Stimulated activated CD4-positive, alpha-beta T cell treated with anti-CD3 and anti-CD28 coated beads, Interleukin-1b, Interleukin-23, amount 100 ng/mL, for 4 hours (primary cell): Measurements from ENCODE around the gene CLBA1.

Experiments used
- DNase-seq, 2 donors: peaks; one replicate each; pipeline ENCODE4 v3.0.0-alpha.2; 2020; ENCODE audit warnings: low read depth in 2 of 2

Gene CLBA1

DNA sequence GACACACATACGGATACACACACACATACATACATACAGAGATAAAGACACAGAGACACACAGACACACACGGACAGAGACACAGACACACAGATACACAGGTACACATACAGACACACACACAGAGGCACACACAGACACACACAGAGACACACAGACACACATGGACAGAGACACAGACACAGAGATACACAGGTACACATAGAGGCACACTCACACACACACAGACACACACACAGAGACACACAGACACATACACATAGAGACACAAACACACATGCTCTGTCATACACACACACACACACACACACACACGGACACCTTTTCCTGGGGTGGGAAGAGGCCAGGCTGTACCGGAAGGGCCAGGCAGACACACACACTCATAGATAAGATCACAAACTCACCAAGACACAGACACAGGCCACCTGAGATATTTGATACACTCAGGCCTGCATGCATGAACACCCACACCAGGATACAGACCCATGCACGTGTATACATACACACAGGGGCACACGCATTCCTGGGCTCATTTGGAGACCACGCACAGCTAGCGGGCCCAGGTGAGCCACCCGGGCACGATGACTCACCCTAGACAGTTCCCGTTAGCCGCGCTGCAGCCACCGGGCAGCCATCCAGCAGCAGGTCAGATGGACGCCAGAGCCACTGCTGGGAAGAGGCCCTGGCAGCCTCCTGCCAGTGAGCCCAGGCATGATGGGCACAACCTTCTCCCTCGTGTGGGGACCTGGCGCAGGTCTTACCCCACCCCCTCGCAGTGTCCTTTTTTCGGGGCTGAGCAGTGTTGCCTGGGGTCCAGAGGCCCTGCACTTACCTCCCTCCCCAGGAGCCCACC is 5.6 kb upstream of the CLBA1 start:
- no peak for DNase-seq

DNA sequence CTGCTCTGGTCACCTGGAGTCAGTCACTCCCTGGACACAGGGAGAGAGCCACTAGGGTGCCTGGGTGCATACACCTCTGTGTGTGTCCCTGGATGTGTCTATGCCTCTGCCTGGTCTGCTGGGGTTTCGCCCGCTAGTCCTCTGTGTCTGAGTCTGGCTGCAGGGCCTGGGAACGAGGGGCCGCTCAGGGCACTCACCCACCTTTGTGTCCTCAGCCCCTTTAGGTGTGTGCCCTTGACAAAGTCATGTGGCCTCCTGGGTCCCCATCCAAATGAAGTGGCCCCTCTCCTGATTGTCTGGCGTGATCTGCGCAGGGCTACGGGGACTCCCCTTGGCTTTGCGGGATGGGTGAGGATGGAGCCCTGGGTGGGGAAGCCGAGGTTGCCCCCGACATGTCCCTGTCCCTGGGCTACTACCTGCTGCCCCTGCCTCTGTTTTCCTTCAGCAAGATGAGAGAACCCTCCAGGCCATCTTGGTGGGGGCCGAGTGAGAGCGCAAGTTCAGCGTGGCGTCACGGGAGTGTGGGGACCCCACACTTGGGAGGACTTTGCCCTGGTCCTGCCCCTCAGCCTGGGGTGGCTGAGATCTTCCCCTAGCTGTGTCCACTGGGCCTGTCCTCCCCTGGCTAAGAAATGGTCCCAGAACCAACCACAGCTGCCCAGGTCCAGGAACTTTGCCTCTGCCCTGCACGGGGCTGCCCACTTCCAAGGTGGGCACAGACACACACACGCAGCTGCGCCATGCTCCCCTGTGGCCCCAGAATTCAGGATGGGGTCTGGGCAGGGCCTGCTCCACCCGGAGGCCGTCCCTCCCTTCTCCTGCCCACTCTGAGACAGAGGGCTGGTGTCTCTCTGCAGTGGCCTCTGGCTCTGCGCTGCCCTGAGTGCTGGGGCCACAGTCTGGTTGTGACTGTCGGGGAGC is 4.7 kb upstream of the CLBA1 start:
- DNase-seq: no peak

DNA sequence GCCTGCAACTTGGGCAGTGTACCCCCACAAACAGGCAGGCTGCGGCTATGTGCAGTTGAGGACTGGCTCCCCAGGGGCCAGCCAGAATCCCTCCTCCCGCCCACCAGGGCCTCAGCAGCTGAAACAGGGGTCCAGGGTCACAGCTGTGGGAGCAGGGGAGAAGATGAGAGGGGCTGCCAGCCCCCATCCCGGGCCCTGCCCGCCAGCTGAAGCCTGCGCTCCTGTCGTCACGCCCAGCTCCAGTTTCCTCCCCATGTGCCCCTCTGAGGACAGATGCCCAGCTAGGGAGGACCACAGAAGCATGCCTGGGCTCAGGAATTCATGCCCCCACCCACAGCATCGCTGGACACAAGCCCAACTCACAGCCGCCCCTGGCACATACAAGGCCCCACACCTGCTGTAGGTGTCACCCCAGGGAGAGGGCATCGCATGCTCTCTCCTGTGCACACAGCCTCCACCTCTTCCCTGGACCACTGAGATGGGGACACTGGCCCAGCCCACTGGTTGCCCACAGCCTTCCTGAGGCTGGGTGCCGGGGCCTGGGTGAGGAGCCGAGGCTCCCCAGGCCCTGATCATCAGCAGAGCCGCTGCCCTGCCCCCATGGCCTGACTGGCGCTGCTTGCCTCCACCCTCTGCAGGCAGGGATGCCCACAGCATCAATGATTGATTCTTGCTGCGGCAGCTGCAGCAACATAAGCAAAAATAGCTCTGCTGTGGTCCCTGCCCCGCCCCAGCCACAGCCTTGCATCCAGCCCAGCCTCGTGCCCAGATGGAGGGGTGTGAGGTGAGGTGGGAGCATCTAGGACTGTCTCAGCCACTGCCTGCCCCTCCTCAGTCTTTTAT is 3.7 kb upstream of the CLBA1 start:
- no peak for DNase-seq

DNA sequence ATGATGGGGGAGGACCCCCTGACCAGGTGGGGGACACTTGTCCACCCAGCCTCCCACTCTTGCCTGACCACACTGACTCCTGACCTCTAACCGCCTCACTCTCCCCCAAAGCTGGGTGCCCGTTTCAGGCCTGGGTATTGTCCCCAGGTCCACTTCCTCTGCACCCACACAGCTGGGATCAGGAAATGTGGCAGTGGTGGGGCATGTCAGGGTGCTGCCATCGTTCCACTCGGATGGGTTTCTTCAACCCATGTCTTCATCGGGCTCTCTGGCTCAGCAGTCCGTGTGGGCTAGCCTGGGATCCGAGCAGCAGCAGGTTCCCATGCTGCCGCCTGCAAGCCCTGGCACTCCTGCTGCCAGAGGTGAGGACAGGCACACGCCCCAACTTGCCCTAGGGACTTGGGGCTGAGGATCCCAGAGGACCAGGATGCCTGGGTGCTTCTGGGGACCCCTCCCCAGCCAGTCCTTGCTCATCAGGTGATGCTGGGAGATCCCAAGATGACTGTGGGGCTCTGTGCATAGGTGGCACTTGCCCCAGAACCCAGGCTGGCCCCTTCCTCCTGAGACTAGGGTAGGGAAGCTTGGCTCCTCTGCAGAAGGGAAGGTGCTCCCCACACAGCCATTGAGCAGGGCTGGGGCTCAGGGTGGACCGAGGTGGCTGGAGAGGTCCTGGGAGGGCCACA is 2.9 kb upstream of the CLBA1 start:
- no peak for DNase-seq

DNA sequence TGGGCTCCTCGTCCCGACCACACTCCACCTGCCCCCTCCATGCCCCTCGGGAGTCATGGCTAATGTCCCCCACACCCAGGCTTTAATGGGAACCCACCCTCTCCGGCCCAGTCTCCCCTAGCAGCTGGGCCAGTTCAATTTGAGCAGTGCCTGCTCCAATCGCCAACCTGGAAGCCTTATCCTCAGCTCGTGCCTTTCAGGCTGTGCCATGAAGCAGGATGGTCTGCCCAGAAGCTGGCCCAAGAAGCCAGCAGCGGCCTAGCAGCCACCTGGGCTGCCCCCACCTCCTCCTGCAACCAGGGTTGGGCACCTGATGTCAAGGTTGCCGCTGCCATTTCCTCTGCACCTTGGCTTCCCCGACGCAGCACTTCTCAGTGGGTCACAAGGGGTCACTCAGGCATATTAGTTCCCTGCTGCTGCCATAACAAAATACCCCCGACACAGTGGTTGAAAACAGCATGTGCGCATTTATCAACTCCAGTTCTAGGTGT is 2.3 kb upstream of the CLBA1 start:
- no peak for DNase-seq

DNA sequence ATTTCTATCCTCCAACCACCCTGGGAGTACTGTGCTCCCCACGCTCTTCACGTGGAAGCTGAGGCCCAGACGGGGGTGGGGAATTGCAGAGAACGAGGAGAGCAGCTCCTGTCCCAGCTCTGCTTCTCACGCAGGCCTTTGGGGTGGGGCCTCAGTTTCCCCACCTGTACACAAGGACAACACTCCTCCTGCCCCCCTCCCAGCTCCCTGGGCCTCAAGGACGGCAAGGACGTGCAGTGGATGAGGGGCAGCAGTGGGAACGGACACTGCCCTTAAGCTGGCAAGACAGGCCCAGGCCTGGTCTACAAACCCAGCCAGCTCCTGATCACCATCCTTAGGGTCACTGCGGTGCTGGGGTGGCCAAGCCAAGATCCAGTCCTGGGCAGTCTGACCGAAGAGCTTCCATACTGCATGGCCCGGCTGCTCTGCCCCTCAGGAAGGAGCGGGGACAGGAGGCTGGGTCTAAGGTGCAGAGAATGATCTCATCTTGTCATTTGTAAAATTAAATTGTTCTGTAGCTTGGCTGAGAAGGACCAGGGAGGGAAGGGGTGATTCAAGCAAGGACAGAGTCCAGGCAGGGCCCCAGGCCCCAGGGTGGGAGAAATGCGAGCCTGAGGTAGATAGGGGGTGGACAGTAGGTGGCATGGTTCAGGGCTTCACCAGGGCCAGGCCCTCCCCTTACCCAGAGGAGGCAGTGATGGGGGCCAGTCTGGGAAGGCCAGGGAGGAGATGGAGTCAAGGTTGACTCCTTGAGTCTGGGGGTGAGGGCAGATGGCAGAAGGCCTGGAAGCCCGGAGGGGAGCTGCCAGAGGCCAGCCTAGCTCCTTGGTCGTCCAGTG is 1.3 kb upstream of the CLBA1 start:
- no peak for DNase-seq

DNA sequence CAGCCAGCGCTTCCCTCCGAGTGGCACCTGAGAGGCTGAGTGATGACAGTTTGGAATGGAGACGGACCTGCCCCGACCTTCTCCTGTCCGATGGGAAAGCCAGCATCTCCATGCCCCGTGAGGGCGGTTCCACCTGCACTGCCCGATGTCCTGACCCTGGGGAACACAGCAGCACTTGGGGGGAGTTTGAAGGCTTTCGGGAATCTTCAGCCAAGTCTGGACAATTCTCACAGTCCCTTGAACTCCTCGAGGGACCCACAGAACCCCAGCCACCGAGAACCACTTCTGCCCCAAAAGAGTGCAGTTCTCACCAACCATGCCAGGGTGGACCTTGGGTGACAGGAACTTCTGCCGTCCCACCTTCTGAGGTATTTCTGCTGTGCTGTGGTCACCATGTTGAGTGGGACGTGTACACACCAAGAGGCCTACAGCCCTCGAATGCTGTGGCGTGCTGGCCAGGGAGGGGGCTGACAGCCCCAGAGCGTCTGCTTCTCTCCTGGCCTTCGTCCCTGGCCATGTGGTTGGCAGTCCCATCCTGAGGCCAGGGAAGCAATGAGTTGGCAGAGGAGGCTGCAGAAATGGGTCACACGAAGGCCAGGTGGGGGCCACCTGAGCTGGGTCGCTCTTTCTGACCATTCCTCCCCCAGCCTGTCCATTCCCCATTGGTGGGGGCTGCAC is 1.0 kb downstream of the CLBA1 start:
- DNase-seq: no peak

DNA sequence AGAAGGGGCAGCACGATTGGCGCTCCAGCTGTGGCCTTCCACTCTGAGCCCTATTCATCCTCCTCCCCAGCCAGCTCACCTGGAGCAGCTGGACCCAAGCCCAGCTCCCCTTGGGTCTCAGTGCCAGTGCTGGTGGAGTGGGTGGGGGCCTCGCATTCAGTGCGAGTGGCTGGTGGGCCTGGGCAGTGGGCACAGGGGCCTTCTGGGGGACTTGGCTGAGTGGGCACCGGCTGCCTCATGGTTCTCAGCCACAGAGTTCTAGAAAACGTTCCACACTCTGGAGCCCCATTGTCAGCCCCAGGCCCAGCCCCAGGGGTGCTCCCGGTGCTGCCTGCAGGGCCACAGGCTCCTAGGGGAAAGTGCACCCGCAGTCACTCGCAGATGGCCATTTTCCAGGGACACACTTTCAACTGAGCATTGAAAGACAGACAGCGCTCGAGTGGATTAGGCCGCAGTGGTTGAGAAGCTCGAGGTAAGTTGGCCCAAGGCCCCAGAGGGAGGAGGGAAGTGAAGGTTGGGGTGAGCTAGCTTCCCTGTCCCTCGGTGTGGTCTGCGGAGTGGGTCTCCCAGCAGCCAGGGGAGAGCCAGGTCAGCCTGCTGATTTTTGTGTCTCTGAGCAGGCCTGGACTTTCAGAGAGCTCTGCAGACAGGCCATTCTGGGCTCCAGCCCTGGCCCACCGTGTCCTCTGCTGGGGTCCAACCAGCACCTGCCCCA is 3.8 kb downstream of the CLBA1 start:
- no peak for DNase-seq

DNA sequence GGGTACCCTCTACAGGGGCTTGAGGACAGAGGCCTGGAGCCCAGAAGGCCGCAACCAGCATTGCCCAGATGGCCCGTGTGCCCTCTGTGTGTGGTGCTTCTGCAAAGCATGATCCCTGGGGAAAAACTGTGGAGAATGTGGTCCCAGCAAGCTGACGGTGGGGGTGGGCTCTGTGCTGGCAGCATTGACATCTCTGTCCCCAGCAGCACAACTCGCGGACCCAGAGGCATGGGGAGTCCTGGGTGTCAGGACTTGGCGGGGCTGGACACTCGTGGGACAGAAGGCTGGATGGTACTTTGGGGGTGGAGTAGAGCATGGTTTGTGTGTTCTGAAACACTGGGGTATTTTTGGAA is 4.3 kb downstream of the CLBA1 start:
- DNase-seq: no peak

DNA sequence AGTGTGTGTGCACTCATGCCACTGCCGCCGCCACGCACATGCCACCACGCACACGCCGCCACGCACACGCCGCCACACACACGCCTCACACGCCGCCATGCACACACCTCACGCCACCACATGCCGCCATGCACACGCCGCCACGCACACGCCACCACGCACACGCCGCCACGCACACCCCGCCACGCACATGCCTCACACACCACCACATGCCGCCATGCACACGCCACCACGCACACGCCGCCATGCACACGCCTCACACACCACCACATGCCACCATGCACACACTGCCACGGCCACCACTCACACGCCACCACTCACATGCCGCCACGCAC is 6.3 kb downstream of the CLBA1 start:
- DNase-seq: no peak

DNA sequence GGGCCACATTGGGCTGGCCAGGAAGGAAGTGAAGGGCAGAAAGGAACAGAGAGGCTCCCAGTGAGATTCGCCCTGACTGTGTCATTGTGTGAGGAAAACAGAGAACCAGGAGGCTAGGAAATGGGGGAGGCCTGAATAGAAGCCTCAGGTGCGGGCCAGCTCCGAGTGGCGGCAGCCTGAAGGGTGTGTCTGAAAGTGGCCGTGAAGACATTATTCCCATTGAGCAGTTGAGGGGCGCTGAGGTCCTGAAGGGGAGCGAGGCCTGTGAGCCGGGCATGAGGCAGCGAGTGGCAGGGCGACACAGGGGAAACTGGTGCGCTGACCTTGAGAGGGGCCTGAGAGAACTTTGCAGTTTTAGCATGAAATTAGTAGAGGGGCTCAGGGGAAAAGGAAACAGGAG is 6.9 kb downstream of the CLBA1 start:
- DNase-seq: no peak

DNA sequence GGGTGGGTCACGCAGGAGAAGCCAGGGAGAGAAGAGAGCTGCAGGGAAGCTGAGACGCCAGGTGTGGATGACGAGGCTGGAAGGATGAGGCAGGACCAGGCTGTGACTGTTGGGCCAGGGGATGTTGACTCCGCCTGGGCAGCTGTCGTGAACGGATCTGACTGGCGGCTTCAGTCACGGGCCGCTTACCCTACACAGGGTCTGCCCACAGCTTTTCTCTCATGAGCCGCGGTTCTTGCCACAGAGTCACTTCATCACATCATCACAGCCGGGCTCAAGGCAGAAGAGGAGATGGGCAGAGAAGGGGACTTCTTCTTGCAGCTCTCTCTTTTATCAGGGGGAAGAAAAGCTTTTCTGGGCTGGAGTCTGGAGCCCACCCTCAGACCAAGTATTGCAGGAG is 7.7 kb downstream of the CLBA1 start:
- no peak for DNase-seq

DNA sequence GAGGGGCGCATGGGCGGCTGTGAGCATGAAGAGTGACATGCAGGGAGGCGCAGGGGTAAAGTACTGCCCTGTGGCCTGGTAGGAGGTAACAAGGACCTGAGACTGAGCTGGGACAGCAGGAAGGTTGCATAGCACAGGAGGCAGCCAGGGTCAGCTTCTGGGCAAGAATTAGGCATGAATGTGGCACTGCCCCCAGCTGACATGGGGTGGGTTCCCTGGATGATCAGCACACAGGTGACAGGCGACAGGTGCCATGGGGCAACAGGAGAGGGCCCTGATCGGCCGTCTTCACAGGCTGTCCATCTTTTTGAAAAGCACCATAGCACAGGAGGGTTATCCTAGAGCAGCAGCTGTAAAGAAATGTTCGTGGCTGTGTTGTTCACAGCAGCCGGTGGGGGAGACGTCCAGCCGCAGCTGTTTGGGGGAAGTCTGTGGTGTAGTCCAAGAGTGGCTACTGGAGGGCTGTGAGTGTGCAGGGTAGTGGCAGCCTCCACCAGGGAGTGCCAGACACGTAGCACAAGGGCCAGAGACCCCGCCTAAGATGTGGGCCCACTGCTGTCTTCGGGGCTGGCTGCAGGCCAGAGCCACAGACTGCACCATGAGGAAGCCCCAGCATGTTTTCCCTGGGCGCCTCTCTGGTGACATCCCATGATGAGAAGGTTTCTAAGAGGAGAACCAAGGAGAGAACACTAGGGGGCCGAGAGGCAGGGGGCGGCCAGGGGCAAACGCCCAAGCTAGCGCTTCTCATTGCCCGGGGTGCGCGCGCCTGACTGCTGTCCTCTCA is 8.4 kb downstream of the CLBA1 start:
- DNase-seq: no peak

DNA sequence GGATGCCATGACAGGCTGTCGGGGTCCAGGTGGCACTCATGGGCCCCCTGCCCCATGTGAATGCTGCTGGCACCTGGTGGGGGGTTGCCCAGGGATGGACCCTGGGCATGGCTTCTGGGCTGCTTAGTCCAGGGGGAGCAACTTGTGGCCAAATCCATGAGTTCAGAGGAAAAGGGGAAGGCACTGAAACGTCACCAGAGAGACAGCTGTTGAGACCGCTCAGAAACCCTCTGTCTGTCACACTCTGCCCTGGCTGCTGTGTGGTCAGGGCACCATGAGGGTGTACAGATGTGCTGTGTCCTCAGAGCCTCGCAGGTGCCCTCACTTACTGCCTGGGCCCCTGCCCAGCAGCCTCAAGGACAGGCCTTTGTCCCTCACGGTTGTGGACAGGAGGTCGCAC is 9.4 kb downstream of the CLBA1 start:
- DNase-seq: no peak

DNA sequence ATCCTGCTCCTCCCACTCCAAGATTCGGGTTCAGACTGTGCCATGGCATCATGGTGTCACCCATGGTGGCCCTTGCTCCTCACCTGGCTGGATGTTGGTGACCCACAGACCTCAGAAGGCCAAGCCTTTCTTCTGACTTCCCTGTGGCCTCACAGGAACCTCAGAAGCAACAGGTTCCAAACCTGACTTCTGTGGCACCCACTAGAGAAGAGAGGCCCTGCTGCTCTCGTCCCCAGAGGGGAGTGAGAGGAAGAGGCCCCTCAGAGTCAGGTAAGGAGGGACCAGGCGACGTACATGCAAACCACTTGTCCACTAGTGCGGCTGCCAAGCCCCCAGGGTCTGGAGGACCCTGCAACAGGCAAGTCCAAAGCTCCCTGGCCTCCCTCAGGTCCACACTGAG is 10.4 kb downstream of the CLBA1 start:
- DNase-seq: no peak

DNA sequence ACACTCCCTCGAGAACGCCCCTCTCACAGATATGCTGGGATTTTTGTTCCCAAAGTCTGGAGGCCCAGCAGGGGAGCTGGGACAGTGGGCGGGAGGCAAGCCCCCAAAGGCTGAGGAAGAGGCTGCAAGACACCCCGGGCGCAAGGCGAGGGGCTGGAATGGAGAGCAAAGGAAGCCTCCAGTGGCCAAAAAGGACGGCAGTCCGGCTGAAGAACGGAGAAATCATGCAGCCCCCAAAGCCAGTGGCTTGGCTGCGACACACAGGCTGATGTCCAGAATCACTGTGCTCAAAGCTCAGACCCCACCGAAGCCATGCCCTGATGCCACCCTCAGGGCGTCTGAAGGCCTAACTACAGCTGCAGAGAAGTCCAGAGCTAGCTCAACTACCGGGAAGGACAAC is 10.9 kb downstream of the CLBA1 start:
- no peak for DNase-seq

DNA sequence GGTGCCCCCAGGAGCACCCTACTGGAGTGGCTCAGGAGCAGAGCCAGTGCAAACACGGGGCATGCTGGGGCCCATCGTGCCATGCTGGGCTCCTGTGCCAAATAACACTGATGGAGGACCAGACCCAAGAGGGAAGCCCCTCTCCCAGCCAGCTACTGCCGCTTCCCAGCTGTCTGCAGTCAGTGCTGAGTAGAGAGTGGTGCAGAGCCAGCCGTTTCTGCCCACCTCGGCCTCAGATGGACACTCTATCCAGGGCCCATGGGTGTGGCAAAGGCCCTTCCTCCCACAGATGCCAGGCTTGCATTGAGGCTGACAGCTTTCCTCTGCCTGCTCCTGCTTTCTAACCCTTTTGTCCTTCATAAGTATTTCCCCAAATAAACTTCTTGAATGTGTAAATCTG is 13.2 kb downstream of the CLBA1 start:
- no peak for DNase-seq

DNA sequence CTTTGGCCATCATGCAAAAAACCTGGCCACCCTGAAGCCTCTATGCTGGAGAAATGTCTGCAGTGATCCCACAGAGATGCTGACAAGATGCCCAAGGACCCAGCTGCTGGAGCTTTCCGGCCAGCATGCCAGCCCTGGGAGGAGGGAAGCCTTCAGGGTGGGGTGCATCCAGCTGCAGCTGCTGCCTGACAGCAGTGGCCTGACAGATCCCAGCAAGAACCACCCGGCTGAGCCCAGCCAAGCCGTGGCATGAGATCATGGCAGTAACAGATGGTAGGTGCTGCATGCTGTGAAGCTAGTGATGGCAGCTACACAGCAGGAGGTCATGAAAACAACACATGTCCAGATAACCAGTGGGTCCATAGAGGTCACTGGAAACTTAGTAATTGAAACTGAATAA is 13.8 kb downstream of the CLBA1 start:
- no peak for DNase-seq
